ENCODE results near the gene MGAM2.
"Not testable (repeated sequence)": the region's sequence is repeated elsewhere in the genome, so short reads cannot be mapped to it uniquely, and the experiment has no call there.

The MGAM2 gene

GRCh38 chr7:142111499-142111898 lies at the start of gene MGAM2:
Gene MGAM2 (plus strand): TSS chr7:142111718. CDS start chr7:142116874, 5,156 bp downstream.
- no peak for DNase-seq

- DNase-seq = no peak
Measured at GRCh38 chr7:142063551-142064442, 47.7 kb upstream of the MGAM2 start.

- DNase-seq = no peak
Measured at GRCh38 chr7:142066536-142066935, 45.0 kb upstream of the MGAM2 start.

DNA sequence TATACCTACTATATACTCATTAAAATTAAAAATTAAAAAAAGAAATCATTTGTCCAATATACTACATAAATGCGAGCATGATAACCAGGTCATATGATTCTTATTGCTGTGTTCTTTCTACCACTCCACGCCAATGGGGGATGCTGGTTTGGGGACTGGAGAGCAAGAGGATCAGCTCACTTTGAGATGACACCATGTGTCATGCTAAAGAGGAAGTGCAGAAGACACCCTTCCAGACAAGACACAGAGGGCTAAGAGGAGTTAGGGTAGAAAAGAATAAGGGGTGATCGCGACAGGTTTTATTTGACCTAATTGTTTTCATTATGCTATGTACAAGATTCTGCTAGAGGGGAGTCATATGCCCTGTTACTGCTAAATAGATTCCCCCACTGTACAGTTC lies 33.8 kb upstream of the MGAM2 start:
- DNase-seq = no peak

GRCh38 chr7:142083605-142084004 lies 27.9 kb upstream of the MGAM2 start:
- DNase-seq = no peak

GRCh38 chr7:142085428-142085827 lies 26.1 kb upstream of the MGAM2 start:
- DNase-seq = no peak

- no peak for DNase-seq
Measured at GRCh38 chr7:142088022-142088714, 23.4 kb upstream of the MGAM2 start.

GRCh38 chr7:142089035-142089434 lies 22.5 kb upstream of the MGAM2 start:
- DNase-seq = no peak

DNA sequence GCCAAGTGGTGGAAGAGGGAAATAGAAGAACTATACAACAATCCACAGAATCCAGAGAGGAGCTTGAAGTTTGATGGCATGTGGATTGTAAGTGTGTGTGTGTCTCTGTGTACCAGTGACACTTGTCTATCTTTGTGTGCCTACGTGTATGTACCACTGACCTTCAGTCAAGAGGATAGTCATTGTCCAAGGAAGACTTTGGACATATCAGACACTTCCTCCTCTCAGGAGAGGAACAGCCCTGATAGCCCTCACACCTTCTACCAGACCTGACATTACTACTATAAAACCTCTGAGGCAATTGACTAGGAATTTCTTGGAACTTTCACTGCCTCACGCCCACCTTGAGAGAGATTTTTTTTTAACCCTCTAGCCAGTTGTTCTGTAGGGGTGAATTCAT lies 19.6 kb upstream of the MGAM2 start:
- no peak for DNase-seq

GRCh38 chr7:142094861-142095260 lies 16.7 kb upstream of the MGAM2 start:
- DNase-seq = no peak

- no peak for DNase-seq
Measured at GRCh38 chr7:142097571-142097970, 13.9 kb upstream of the MGAM2 start.

DNA sequence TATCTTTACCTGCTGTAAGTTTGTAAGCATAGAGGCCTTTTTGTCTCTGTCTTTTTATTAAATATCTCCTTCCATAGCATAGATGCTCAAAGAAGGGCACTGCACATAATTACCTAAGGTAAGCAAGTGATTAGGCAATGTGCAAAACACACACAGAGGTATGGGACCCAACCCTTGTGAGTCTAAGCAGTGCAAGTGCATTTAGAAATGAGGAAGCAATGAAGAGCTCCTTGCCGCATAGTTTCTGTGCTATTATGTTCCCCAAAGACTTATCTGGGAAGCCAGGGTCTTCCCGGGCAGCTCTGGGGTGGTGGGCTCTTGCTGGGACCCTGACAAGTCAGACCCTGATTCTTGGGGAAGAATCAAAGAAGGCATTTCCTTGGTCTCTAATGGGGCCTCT lies 13.5 kb upstream of the MGAM2 start:
- DNase-seq = no peak

GRCh38 chr7:142099347-142099746 lies 12.2 kb upstream of the MGAM2 start:
- DNase-seq = not testable (repeated sequence)

DNA sequence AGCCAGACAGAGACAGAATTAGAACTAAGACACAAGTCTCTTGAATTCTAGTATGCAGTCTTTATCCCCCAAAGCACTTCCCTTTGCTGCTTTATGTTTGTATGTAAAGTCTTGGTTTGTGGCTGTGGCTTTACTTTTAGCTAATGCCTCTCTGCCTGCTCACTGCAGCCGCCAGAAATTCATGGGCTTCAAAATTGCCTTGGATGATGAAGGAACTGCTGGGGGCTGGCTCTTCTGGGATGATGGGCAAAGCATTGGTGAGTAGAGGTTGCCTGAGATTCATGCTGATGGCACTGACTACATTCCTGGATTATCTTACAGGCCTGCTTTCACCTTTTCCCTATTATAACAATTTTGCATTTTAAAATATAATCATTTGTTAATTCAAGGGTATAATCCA lies 10.9 kb upstream of the MGAM2 start:
- DNase-seq = no peak

DNA sequence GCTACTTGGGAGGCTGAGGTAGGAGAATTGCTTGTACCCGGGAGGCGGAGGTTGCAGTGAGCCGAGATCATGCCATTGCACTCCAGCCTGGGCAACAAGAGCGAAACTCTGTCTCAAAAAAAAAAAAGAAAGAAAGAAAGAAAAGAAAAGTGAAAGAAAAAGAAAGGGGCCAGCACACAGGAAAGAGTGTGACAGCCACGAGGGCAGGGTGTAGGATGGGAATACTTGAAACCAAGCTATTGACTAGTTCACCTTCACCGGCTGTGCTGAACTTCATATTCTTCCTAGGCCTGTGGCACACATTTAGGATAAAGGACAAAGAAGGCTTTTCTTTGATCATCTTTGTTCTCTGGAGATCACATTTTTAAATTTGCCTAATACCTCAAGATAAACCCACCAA lies 9.7 kb upstream of the MGAM2 start:
- not testable (repeated sequence) for DNase-seq

DNA sequence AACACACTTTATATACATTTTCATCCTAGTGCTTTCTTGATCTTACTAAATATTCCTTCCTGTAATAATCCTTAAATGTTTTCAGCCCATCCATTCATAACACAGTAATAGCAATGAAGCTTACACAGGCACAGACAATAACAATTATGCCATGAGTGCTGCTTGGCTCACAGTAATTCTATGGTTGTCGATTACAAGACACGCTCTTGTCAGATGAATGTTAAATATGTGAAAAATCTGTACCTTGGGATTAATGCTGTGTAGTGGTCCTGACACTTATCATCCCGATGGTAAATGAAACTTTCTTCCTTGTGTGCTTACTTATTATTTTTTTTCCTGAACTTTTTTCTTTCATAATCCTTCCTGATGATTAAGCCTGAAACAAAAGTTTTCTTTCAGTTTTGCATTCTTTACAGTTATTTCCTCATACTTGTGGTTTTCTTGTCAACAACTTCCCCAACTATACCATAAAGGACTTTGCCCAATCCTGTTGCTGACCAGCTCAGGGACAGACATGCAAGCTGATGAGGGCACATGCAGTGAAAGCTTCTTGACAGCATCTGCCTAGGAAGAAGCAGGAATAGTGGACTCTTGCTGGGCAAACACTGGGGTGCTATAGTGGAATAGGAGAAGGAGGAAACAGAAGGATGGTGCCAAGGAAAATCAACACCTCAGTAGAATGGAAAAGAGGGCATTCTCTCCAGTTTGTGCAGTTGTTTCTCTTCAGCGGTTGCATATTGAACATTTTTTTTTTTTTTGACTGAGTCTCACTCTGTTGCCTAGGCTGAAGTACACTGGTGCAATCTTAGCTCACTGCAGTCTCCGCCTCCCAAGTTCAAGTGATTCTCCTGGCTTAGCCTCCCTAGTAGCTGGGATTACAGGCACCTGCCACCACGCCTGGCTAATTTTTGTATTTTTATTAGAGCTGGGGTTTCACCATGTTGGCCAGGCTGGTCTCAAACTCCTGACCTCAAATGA lies 6.7 kb upstream of the MGAM2 start:
- DNase-seq = no peak

DNA sequence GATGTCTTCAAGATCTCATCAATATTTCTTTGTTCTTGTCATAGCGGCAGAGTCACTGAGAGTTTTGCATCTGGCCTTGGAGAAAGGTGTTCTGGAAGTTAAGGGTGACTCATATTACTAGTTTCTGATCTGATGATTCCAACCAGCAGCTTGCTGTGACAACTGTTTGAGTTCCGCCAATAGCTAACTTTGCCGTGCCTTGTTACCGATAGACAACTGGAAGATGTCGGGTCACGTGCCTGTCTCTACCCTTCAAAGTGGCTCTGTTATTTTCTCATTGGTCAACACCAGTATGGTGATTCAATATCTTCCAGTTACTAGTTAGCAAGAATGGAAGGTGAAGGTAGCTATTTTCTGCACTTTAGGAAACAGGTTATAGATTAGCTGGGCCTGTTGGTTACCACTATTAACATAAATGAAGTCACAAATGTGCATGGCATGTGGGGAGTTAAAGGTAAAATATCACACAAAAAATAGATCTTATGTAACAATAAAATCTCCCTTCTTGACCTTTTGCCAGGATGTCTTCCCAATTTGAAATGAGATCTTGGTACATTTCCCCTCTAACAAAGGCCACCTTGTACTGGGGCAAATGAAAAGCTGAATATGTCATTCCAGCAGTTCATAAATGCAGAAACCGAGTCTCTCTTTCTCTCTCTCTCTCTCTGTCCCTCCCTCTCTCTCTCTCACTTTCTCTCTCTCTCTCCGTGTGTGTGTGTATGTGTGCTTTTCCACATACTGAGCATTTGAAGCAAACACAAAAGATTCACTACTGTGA lies 2.6 kb upstream of the MGAM2 start:
- DNase-seq = no peak

- DNase-seq = no peak
Measured at GRCh38 chr7:142110098-142110497, 1.4 kb upstream of the MGAM2 start.

GRCh38 chr7:142110638-142111037 lies 880 bp upstream of the MGAM2 start:
- no peak for DNase-seq

DNA sequence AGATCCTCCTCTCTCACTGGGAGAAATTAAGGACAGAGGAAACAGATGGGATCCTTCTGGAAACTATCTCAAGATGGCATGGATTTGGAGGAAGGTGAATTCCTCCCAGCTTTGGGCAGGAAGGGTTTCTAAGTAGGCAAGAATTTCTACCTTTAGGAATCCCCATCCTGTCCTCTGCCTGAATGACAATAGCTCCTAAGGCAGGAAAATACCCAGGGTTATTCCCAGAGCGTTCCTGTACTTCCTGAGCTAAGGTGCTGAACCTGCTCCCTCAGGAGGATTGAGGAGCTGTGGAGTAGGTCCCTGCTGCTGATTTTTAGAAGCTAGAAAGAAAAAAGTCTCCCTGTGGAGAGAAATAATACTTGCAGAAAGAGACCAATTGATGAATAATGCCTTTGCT lies 568 bp downstream of the MGAM2 start:
- DNase-seq = no peak

DNA sequence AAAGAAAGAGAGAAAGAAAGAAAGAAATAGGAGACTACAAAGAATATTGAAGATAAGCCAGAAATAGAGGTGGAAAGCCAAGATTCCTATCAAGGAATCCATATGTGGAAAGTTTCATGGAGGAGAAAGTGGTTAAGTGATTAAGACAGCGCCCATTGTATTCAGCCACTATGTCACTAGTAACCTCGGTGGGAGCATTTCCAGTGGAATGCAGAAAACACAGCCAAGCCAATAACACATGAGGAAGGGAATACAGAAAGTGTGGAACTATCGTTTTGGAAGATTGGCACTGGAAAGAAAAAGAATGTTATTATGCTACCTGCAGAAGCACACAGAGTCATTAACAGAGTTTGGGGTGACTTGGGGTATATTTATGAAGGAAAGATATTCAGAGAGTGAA lies 2.7 kb downstream of the MGAM2 start:
- no peak for DNase-seq

- no peak for DNase-seq
Measured at GRCh38 chr7:142120524-142120923, 9.0 kb downstream of the MGAM2 start.

All from right forelimb (tissue), 1 donor.